Adrenal gland (tissue), 5 donors: ENCODE results near the gene RGS19.

Experiments used
- POLR2A ChIP-seq, 2 donors: fragments of 450-650 bp; IDR thresholded peaks; one replicate each; pipeline ENCODE4 v1.6.1; 2017; ENCODE audit warnings: antibody characterized with exemption in 2 of 2, mild to moderate bottlenecking in 2 of 2, moderate library complexity in 1 of 2
- TF ChIP-seq, protein P1 (sequence below), 6 experiments: fragments of 450-650 bp in 4 of 6; fragments of 200-600 bp in 2 of 6; sonication (generic) in 1 of 6; IDR thresholded peaks; 1 replicate in 5 of 6; 2 replicates in 1 of 6; pipeline versions ENCODE4 v1.5.1 to v1.8.0; 2016 to 2021; ENCODE audit warnings: antibody characterized with exemption in 6 of 6, mild to moderate bottlenecking in 2 of 6, moderate library complexity in 1 of 6
- donor health status: DM: no; HTN: no; CAD: no.

DNA sequence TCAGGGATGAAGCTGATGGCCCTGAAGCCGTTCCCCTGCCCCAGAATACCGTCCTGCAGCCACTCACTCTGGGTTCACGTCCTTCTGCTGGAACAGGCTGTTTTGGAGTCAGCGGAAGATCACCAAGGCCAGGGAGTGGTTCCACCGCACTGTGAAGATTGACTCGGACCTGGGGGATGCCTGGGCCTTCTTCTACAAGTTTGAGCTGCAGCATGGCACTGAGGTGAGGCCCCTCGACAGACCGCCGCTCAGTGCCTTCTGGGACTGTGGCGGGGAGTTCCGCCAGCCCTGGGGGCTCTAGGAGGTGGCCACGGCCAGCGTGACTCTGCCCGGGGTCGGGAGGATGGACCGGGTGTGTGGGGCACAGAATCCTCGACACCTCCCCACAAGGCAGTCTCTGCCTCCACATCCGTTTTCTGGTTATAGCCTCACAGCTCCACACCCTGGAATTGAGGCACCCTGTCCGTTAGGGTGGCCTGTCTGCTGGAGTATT is 47.5 kb downstream of the RGS19 start:
- TF ChIP-seq, protein P1, sequence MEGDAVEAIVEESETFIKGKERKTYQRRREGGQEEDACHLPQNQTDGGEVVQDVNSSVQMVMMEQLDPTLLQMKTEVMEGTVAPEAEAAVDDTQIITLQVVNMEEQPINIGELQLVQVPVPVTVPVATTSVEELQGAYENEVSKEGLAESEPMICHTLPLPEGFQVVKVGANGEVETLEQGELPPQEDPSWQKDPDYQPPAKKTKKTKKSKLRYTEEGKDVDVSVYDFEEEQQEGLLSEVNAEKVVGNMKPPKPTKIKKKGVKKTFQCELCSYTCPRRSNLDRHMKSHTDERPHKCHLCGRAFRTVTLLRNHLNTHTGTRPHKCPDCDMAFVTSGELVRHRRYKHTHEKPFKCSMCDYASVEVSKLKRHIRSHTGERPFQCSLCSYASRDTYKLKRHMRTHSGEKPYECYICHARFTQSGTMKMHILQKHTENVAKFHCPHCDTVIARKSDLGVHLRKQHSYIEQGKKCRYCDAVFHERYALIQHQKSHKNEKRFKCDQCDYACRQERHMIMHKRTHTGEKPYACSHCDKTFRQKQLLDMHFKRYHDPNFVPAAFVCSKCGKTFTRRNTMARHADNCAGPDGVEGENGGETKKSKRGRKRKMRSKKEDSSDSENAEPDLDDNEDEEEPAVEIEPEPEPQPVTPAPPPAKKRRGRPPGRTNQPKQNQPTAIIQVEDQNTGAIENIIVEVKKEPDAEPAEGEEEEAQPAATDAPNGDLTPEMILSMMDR (IDR thresholded peaks at IDR 0.05): no peak
- no peak for TF ChIP-seq POLR2A (IDR thresholded peaks at IDR 0.05)
